NCI-H1092 treated with DMSO at 0.1 percent for 48 hours (cell line): ENCODE data around the gene PPP3CB.

Source experiments
- DNase-seq: peaks from one replicate; lab custom pipeline; 2025; lab: John Stamatoyannopoulos, UW

Gene PPP3CB

GRCh38 chr10:73495884-73496674 is at the start of gene PPP3CB:
PPP3CB (minus strand) TSS chr10:73496024; CDS start chr10:73495889, 135 bp downstream.
- DNase-seq = peak; percentile 89

GRCh38 chr10:73545357-73545756 is 49.5 kb upstream of the PPP3CB start:
- DNase-seq = no peak

GRCh38 chr10:73537709-73538108 is 41.9 kb upstream of the PPP3CB start:
- DNase-seq = no peak

GRCh38 chr10:73537288-73537687 is 41.5 kb upstream of the PPP3CB start:
- DNase-seq = no peak

GRCh38 chr10:73534857-73535256 is 39.0 kb upstream of the PPP3CB start:
- no peak for DNase-seq

GRCh38 chr10:73529089-73529832 is 33.4 kb upstream of the PPP3CB start:
- peak; percentile 73 for DNase-seq

- DNase-seq = no peak
Measured at GRCh38 chr10:73522263-73522662, 26.4 kb upstream of the PPP3CB start.

- no peak for DNase-seq
Measured at GRCh38 chr10:73519336-73519735, 23.5 kb upstream of the PPP3CB start.

- no peak for DNase-seq
Measured at GRCh38 chr10:73517166-73517888, 21.5 kb upstream of the PPP3CB start.

GRCh38 chr10:73512207-73512743 is 16.5 kb upstream of the PPP3CB start:
- no peak for DNase-seq

GRCh38 chr10:73509695-73510094 is 13.9 kb upstream of the PPP3CB start:
- no peak for DNase-seq

GRCh38 chr10:73506491-73506890 is 10.7 kb upstream of the PPP3CB start:
- DNase-seq = no peak

GRCh38 chr10:73506074-73506473 is 10.2 kb upstream of the PPP3CB start:
- no peak for DNase-seq

GRCh38 chr10:73503037-73503436 is 7.2 kb upstream of the PPP3CB start:
- DNase-seq = no peak

GRCh38 chr10:73501651-73502050 is 5.8 kb upstream of the PPP3CB start:
- DNase-seq = no peak

GRCh38 chr10:73497623-73498022 is 1.8 kb upstream of the PPP3CB start:
- no peak for DNase-seq

GRCh38 chr10:73495226-73495883 is 469 bp downstream of the PPP3CB start:
- DNase-seq = peak; percentile 74

GRCh38 chr10:73494877-73495225 is 973 bp downstream of the PPP3CB start:
- DNase-seq = no peak

GRCh38 chr10:73494213-73494612 is 1.6 kb downstream of the PPP3CB start:
- no peak for DNase-seq

GRCh38 chr10:73493781-73494180 is 2.0 kb downstream of the PPP3CB start:
- no peak for DNase-seq

GRCh38 chr10:73486601-73487000 is 9.2 kb downstream of the PPP3CB start:
- no peak for DNase-seq

GRCh38 chr10:73485320-73485719 is 10.5 kb downstream of the PPP3CB start:
- no peak for DNase-seq
